DMS53 (cell line): ENCODE data around the gene ETS1.
A peak's percentile ranks its signal among the peaks of the same experiment; 100 is the strongest.

Experiments used
- DNase-seq: peaks from one replicate; lab custom pipeline; 2025; lab: John Stamatoyannopoulos, UW

Gene ETS1

GRCh38 chr11:128518493-128519207 is 68.7 kb downstream of the ETS1 start:
- peak; percentile 15 for DNase-seq

- DNase-seq, result no peak
Measured at GRCh38 chr11:128517451-128518230, 69.7 kb downstream of the ETS1 start.

- no peak for DNase-seq
Measured at GRCh38 chr11:128516886-128517285, 70.5 kb downstream of the ETS1 start.

- DNase-seq, result no peak
Measured at GRCh38 chr11:128515826-128516778, 71.3 kb downstream of the ETS1 start.

DNA sequence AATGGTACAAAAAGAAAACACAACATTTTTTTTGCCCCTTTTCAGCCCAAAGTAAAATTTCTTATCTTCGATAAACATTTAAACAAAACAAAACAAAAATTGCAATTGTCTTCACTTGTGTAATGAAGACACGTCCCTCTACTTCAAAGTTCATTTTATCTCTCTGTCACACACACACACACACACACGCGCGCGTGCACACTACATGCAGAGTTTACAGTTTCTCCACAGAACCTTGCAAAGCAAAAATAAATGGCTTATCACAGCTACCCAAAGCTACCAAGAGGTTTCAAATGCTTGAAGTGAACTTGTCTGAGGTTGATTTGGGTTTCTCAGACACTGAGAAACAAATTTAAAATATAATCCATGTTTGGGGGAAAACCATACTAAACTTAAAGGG is 72.3 kb downstream of the ETS1 start:
- no peak for DNase-seq

GRCh38 chr11:128513915-128514681 is 73.3 kb downstream of the ETS1 start:
- no peak for DNase-seq

GRCh38 chr11:128512474-128512996 is 74.8 kb downstream of the ETS1 start:
- DNase-seq, result no peak

DNA sequence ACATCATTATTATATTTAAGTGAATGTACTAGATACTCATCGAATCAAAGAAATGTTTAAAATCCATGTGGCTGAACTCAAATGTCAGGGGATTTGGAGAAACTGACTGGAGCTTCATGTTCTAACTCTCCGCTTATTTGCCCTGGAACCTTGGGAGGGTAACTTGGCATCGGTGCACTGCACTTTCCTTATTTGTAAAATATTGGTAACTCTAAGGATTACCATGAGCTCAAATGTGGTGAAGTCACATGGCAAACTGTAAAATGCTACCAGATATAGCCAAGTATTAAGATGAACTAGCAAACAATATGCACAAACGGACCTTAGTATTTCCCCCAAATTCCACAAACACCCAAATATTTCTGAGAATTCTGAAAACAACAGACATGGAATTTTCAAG is 75.6 kb downstream of the ETS1 start:
- no peak for DNase-seq

DNA sequence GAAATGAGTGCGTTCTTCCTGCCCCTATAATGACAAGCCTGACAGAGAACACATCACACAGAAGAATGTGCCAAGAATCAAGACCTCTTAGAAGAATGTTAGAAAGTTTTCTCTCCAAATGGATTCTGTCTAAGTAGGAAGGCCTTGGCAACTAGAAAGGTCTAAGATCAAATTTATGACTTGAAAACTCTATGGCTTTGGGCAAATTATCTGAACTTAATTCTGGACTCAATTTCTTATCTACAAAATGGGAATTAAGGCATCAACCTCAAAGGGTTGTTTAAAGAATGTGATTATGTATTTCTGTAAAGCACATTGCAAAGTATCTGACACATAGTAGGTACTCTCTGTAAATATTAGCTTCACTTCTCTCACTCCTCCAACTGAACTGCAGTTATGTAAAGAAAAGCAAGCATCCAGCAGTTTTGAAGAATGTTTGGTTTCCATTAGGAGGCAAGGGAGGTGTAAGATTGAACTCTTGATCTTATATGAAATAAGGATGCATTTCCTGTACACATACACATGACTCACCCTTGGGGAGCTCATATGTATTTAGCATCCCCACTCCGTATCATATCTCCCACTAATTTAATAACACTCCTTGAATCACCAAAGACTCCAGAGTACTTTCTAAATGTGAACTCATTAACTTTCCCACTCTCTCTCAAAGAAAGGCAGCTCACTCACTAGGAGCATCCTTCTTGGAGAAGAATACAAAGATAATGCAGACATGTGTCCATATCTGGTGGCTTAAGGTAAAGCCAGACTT is 77.6 kb downstream of the ETS1 start:
- peak; percentile 50 for DNase-seq

- DNase-seq, result peak; percentile 60
Measured at GRCh38 chr11:128508770-128509510, 78.4 kb downstream of the ETS1 start.

DNA sequence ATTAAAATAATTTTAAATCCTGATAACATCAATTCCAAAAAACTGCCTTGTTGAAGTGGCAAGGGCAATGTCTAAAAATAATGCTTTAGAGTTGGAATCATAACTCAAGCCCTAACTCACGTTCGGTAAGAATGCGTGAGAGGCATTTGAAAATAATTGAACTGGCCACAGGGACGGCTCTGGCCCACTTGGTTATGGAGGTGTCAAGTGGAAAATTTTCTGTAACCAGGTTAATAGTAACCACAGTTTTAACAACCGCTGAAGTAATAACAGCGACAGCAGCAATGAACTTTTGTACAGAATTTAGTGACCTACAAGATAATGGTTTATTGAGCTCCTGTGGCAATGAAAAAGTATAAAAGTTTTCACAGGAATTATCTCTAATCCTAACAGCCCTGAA is 79.4 kb downstream of the ETS1 start:
- no peak for DNase-seq

GRCh38 chr11:128506999-128507611 is 80.3 kb downstream of the ETS1 start:
- DNase-seq, result peak; percentile 22

DNA sequence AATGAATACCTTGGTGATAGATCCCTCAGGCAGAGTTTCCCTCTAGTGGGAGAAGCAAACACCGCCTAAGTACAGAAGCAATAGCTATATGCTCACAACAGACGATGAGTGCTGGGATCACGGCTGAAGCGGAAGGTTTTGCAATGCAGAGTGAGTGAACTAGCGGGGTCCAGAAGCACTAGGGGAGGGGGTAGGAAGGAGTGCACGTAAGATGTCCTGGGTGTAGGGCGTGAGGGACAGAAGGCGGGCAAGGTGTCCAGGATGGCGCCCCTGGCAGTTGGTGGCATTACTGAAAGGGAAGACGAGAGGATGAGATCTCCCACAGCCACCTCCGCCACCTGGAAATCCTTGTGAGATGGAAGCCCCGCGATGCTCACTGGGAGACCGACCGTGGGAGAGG is 81.0 kb downstream of the ETS1 start:
- DNase-seq, result no peak

- no peak for DNase-seq
Measured at GRCh38 chr11:128505449-128506065, 81.8 kb downstream of the ETS1 start.

DNA sequence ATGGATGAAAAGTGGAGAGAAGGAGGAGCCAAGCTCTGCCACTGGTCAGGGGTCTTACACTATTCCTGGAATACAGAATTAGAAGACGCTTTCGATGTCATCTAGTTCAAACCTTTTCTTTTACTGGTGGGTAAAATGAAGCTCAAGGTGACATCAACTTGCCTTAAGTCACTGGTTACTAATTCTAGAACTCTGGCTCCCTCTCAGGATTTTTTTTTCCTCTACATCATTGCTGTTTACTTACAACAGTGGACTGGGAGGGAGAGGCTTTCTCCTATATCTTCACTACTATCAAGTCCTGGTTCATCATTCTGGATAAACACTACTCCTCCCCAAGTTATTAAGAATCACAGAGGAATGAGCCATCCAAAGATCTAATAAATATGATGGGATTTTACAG is 82.9 kb downstream of the ETS1 start:
- no peak for DNase-seq

DNA sequence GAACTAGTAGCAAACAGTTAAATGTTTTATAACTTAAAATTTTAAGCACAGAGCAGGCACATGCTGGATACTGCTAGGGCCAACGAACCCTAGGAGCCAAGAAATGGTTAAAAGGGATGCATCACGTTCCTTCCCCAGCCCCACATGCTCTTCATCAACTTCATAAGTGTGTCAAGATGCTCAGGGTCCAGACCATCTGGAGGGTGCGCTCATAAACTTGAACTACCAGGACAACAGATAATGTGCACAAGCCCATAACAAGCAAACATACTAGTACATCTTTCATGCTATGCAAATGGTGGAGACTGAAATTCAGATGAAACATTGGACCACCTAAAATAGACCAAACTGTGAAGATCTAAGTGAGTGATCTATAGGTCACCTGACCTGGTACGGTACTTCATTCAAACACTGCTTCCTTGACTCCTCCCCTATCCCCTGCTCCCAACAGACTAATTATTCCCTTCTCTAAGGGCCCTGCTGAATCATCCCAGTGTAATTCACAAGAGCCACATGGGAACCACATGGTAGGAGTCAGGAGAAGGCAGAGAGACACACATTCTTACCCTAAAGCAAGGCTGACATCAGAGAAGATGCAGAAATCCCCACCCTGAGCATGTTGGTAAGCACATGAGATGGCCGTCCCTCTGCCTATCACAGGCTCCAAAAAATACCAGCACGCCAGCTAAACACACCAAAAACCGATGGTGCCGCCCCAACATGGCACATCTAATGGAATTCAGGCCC is 83.9 kb downstream of the ETS1 start:
- DNase-seq, result no peak

DNA sequence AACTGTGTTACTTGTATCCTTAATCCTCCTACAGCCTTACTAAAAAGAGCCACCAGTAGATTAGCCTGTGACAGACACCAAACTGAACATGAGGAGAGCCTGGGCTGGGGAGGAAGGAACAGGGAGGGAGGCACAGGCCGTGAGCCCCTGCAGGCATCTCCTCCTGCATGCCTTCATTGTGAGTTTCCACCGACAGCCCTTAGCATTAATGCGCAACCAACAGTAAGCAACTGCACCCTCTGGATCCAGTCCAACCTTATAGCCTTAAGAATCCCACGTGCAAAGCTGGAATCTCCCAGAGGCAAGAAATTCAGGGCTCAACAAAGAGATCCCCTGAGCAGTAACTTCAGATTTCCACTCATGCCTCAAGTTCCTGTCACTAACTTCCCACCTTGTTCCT is 84.6 kb downstream of the ETS1 start:
- no peak for DNase-seq
